Measurements from ENCODE around the gene GRID1. TPM values are rescaled to one million over a fixed set of nuclear protein-coding genes. Genes with fewer than 3 reads are reported as not detected.
"Not testable (repeated sequence)": the region's sequence is repeated elsewhere in the genome, so short reads cannot be mapped to it uniquely, and the experiment has no call there.

The GRID1 gene
- total RNA-seq, 1 donor from 2014 or later, result 0.60 TPM

GRCh38 chr10:86109421-86109820 is 257.2 kb downstream of the GRID1 start:
- Mint-ChIP-seq H3K9me3 (ENCODE audit: low read depth) (peaks cover 11% of the 10 kb centered on the region), H3K27me3 (ENCODE audit: low read depth) (no peaks in the 10 kb centered on the region), H3K4me3 (ENCODE audit: unreplicated experiment) (no peak overlapping the region), H3K27ac (ENCODE audit: unreplicated experiment) (no peak overlapping the region), H3K4me1 (ENCODE audit: low read depth) (no peaks in the 10 kb centered on the region), H3K36me3 (ENCODE audit: low read depth) (no peaks in the 10 kb centered on the region)
- TF ChIP-seq, protein P1, sequence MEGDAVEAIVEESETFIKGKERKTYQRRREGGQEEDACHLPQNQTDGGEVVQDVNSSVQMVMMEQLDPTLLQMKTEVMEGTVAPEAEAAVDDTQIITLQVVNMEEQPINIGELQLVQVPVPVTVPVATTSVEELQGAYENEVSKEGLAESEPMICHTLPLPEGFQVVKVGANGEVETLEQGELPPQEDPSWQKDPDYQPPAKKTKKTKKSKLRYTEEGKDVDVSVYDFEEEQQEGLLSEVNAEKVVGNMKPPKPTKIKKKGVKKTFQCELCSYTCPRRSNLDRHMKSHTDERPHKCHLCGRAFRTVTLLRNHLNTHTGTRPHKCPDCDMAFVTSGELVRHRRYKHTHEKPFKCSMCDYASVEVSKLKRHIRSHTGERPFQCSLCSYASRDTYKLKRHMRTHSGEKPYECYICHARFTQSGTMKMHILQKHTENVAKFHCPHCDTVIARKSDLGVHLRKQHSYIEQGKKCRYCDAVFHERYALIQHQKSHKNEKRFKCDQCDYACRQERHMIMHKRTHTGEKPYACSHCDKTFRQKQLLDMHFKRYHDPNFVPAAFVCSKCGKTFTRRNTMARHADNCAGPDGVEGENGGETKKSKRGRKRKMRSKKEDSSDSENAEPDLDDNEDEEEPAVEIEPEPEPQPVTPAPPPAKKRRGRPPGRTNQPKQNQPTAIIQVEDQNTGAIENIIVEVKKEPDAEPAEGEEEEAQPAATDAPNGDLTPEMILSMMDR (IDR thresholded peaks at IDR 0.05), result no peak
- no peak for DNase-seq (ENCODE audit: low spot score)

GRCh38 chr10:86108696-86109095 is 257.9 kb downstream of the GRID1 start:
- TF ChIP-seq, protein P1 (IDR thresholded peaks at IDR 0.05), result no peak
- no peaks in the 10 kb centered on the region for H3K4me1 Mint-ChIP-seq (ENCODE audit: low read depth)
- H3K4me3 Mint-ChIP-seq (ENCODE audit: unreplicated experiment), result no peak overlapping the region
- H3K36me3 Mint-ChIP-seq (ENCODE audit: low read depth), result no peaks in the 10 kb centered on the region
- peaks cover 11% of the 10 kb centered on the region for H3K9me3 Mint-ChIP-seq (ENCODE audit: low read depth)
- no peaks in the 10 kb centered on the region for H3K27me3 Mint-ChIP-seq (ENCODE audit: low read depth)
- H3K27ac Mint-ChIP-seq (ENCODE audit: unreplicated experiment), result no peak overlapping the region
- DNase-seq (ENCODE audit: low spot score), result no peak

GRCh38 chr10:86107611-86108310 is 258.8 kb downstream of the GRID1 start:
- not testable (repeated sequence) for H3K27ac Mint-ChIP-seq (ENCODE audit: unreplicated experiment); H3K36me3 Mint-ChIP-seq (ENCODE audit: low read depth); H3K4me1 Mint-ChIP-seq (ENCODE audit: low read depth); H3K4me3 Mint-ChIP-seq (ENCODE audit: unreplicated experiment); H3K27me3 Mint-ChIP-seq (ENCODE audit: low read depth)
- peak; percentile 34 for DNase-seq (ENCODE audit: low spot score)
- H3K9me3 Mint-ChIP-seq (ENCODE audit: low read depth), result peaks cover 11% of the 10 kb centered on the region

DNA sequence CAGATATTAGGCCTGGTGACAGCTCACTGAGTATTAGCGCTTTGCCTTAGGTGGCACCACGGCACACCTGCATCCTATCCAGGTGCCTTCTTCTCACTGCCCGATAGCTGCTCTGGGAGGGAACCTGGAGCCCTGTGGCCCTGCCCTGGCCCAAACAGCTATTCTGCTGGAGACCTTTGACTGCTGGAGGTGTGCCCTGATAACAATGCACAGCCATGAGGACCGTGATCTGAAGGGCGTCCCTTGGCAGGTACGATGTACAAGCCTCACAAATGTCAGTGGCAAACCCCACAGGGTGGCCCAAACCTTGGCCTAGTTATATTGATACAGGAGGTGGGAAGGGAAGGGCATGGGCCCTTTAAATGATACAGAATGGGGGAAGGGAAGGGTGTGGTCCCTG is 259.5 kb downstream of the GRID1 start:
- no peak overlapping the region for H3K4me3 Mint-ChIP-seq (ENCODE audit: unreplicated experiment)
- peaks cover 11% of the 10 kb centered on the region for H3K9me3 Mint-ChIP-seq (ENCODE audit: low read depth)
- H3K4me1 Mint-ChIP-seq (ENCODE audit: low read depth), result no peaks in the 10 kb centered on the region
- TF ChIP-seq, protein P1 (IDR thresholded peaks at IDR 0.05), result no peak
- DNase-seq (ENCODE audit: low spot score), result peak; percentile 59
- H3K27ac Mint-ChIP-seq (ENCODE audit: unreplicated experiment), result no peak overlapping the region
- H3K36me3 Mint-ChIP-seq (ENCODE audit: low read depth), result no peaks in the 10 kb centered on the region
- no peaks in the 10 kb centered on the region for H3K27me3 Mint-ChIP-seq (ENCODE audit: low read depth)

GRCh38 chr10:86106616-86107015 is 260.0 kb downstream of the GRID1 start:
- TF ChIP-seq, protein P1 (IDR thresholded peaks at IDR 0.05), result no peak
- DNase-seq (ENCODE audit: low spot score), result peak; percentile 73
- no peaks in the 10 kb centered on the region for H3K27me3 Mint-ChIP-seq (ENCODE audit: low read depth)
- H3K27ac Mint-ChIP-seq (ENCODE audit: unreplicated experiment), result no peak overlapping the region
- no peak overlapping the region for H3K4me3 Mint-ChIP-seq (ENCODE audit: unreplicated experiment)
- H3K9me3 Mint-ChIP-seq (ENCODE audit: low read depth), result peaks cover 11% of the 10 kb centered on the region
- H3K4me1 Mint-ChIP-seq (ENCODE audit: low read depth), result no peaks in the 10 kb centered on the region
- H3K36me3 Mint-ChIP-seq (ENCODE audit: low read depth), result no peaks in the 10 kb centered on the region

GRCh38 chr10:86105640-86106039 is 261.0 kb downstream of the GRID1 start:
- TF ChIP-seq, protein P1 (IDR thresholded peaks at IDR 0.05), result no peak
- DNase-seq (ENCODE audit: low spot score), result peak; percentile 32

More at GRCh38 chr10:86105640-86106039, 261.0 kb downstream of the GRID1 start:
- H3K27me3 Mint-ChIP-seq (ENCODE audit: low read depth), result no peaks in the 10 kb centered on the region
- peaks cover 1% of the 10 kb centered on the region for H3K9me3 Mint-ChIP-seq (ENCODE audit: low read depth)
- no peak overlapping the region for H3K27ac Mint-ChIP-seq (ENCODE audit: unreplicated experiment)
- H3K36me3 Mint-ChIP-seq (ENCODE audit: low read depth), result no peaks in the 10 kb centered on the region
- H3K4me1 Mint-ChIP-seq (ENCODE audit: low read depth), result no peaks in the 10 kb centered on the region
- no peak overlapping the region for H3K4me3 Mint-ChIP-seq (ENCODE audit: unreplicated experiment)
